ENCODE results near the gene RAB35.
"Not testable (repeated sequence)": the region's sequence is repeated elsewhere in the genome, so short reads cannot be mapped to it uniquely, and the experiment has no call there.

- TF ChIP-seq, protein P1, sequence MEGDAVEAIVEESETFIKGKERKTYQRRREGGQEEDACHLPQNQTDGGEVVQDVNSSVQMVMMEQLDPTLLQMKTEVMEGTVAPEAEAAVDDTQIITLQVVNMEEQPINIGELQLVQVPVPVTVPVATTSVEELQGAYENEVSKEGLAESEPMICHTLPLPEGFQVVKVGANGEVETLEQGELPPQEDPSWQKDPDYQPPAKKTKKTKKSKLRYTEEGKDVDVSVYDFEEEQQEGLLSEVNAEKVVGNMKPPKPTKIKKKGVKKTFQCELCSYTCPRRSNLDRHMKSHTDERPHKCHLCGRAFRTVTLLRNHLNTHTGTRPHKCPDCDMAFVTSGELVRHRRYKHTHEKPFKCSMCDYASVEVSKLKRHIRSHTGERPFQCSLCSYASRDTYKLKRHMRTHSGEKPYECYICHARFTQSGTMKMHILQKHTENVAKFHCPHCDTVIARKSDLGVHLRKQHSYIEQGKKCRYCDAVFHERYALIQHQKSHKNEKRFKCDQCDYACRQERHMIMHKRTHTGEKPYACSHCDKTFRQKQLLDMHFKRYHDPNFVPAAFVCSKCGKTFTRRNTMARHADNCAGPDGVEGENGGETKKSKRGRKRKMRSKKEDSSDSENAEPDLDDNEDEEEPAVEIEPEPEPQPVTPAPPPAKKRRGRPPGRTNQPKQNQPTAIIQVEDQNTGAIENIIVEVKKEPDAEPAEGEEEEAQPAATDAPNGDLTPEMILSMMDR (conservative IDR thresholded peaks at IDR 0.05), result not testable (repeated sequence)
- TF ChIP-seq ZFX (IDR thresholded peaks at IDR 0.05), result not testable (repeated sequence)
These were observed 71.2 kb downstream of the RAB35 start for GRCh38 chr12:120045367-120045766.

All from C4-2B (cell line).